H9 (cell line): ENCODE measurements around the gene MEPCE. TPM values are rescaled to one million over a fixed set of nuclear protein-coding genes. Genes with fewer than 3 reads are reported as not detected.

Source experiments
- DNase-seq: peaks from one replicate; pipeline ENCODE4 v3.0.0-alpha.2; 2017
- H2AFZ ChIP-seq: one replicate; pipeline ENCODE4 v1.6.1; 2013; ENCODE audit warnings: mild to moderate bottlenecking, low read length, control low read depth, moderate library complexity
- H2AK5ac ChIP-seq: 2 replicates; pipeline ENCODE4 v1.6.1; 2013; ENCODE audit warnings: low read length, control low read depth, mixed read lengths; ENCODE audit not compliant: insufficient read length
- H2BK120ac ChIP-seq: one replicate; pipeline ENCODE4 v1.6.1; 2013; ENCODE audit warnings: low read depth, mild to moderate bottlenecking, low read length, control low read depth, inconsistent platforms; ENCODE audit not compliant: poor library complexity, severe bottlenecking
- H2BK12ac ChIP-seq: 2 replicates; pipeline ENCODE4 v1.6.1; 2013; ENCODE audit warnings: low read length, control low read depth, mixed read lengths, low read depth; ENCODE audit not compliant: insufficient read length
- H2BK15ac ChIP-seq: 2 replicates; pipeline ENCODE4 v1.6.1; 2013; ENCODE audit warnings: low read depth, low read length, control low read depth
- H2BK20ac ChIP-seq: one replicate; pipeline ENCODE4 v1.6.1; 2013; ENCODE audit warnings: low read depth, mild to moderate bottlenecking, low read length, control low read depth, inconsistent platforms; ENCODE audit not compliant: poor library complexity, severe bottlenecking
- H2BK5ac ChIP-seq: 2 replicates; pipeline ENCODE4 v1.6.1; 2013; ENCODE audit warnings: low read length, control low read depth, mixed read lengths; ENCODE audit not compliant: insufficient read length
- H3K14ac ChIP-seq: 2 replicates; pipeline ENCODE4 v1.6.1; 2013; ENCODE audit warnings: low read length, control low read depth; ENCODE audit not compliant: insufficient read depth
- H3K18ac ChIP-seq: 2 replicates; pipeline ENCODE4 v1.6.1; 2013; ENCODE audit warnings: low read depth, mild to moderate bottlenecking, mixed read lengths, low read length, control low read depth; ENCODE audit not compliant: insufficient read length
- H3K23ac ChIP-seq: 2 replicates; pipeline ENCODE4 v1.6.1; 2013; ENCODE audit warnings: low read length, control low read depth, mixed read lengths, low read depth; ENCODE audit not compliant: insufficient read length
- H3K23me2 ChIP-seq: 2 replicates; pipeline ENCODE4 v1.6.1; 2013; ENCODE audit warnings: low read depth, mild to moderate bottlenecking, mixed read lengths, low read length, control low read depth; ENCODE audit not compliant: insufficient read length, poor library complexity, severe bottlenecking
- H3K27ac ChIP-seq: 2 replicates; pipeline ENCODE4 v1.5.1; 2013; ENCODE audit warnings: low read length, control low read depth, mixed read lengths, low read depth; ENCODE audit not compliant: insufficient read length
- H3K27me3 ChIP-seq: 2 replicates; pipeline ENCODE4 v1.6.1; 2013; ENCODE audit warnings: low read length, control low read depth, inconsistent platforms; ENCODE audit not compliant: insufficient read depth
- H3K4ac ChIP-seq: 2 replicates; pipeline ENCODE4 v1.6.1; 2013; ENCODE audit warnings: low read depth, mild to moderate bottlenecking, control low read depth, inconsistent platforms, low read length, moderate library complexity
- H3K4me1 ChIP-seq: 2 replicates; pipeline ENCODE4 v1.6.1; 2013; ENCODE audit warnings: low read length, control low read depth, inconsistent platforms; ENCODE audit not compliant: insufficient read depth
- H3K4me2 ChIP-seq: 2 replicates; pipeline ENCODE4 v1.6.1; 2013; ENCODE audit warnings: low read length, control low read depth, mixed read lengths; ENCODE audit not compliant: insufficient read length, insufficient read depth
- H3K56ac ChIP-seq: 2 replicates; pipeline ENCODE4 v1.6.1; 2013; ENCODE audit warnings: low read depth, mild to moderate bottlenecking, mixed read lengths, low read length, control low read depth; ENCODE audit not compliant: insufficient read length
- H3K79me1 ChIP-seq: 2 replicates; pipeline ENCODE4 v1.6.1; 2013; ENCODE audit warnings: low read depth, mild to moderate bottlenecking, moderate library complexity, low read length, control low read depth, inconsistent platforms; ENCODE audit not compliant: insufficient read depth, poor library complexity, severe bottlenecking
- H3K79me2 ChIP-seq: 2 replicates; pipeline ENCODE4 v1.6.1; 2013; ENCODE audit warnings: low read length, control low read depth, inconsistent platforms; ENCODE audit not compliant: insufficient read depth
- H3K9ac ChIP-seq: 2 replicates; pipeline ENCODE4 v1.6.1; 2013; ENCODE audit warnings: low read length, control low read depth, mixed read lengths; ENCODE audit not compliant: insufficient read length; ENCODE audit errors: extremely low read depth
- H3K9me3 ChIP-seq: one replicate; pipeline ENCODE4 v1.6.1; 2013; ENCODE audit warnings: low read depth, low read length, inconsistent platforms; ENCODE audit not compliant: control insufficient read depth
- H3T11ph ChIP-seq: one replicate; pipeline ENCODE4 v1.6.1; 2013; ENCODE audit warnings: mild to moderate bottlenecking, low read length, control low read depth, inconsistent platforms
- H4K20me1 ChIP-seq: one replicate; pipeline ENCODE4 v1.6.1; 2013; ENCODE audit not compliant: control insufficient read depth, insufficient read length, insufficient read depth
- H4K5ac ChIP-seq: 2 replicates; pipeline ENCODE4 v1.6.1; 2013; ENCODE audit warnings: low read depth, mild to moderate bottlenecking, mixed read lengths, low read length, control low read depth; ENCODE audit not compliant: insufficient read length
- H4K8ac ChIP-seq: replicated peaks from 2 replicates; pipeline ENCODE4 v1.6.1; 2013; ENCODE audit warnings: low read length, control low read depth, mixed read lengths, low read depth; ENCODE audit not compliant: insufficient read length
- H4K91ac ChIP-seq: 2 replicates; pipeline ENCODE4 v1.6.1; 2013; ENCODE audit warnings: low read depth, mild to moderate bottlenecking, moderate library complexity, mixed read lengths, low read length, control low read depth; ENCODE audit not compliant: insufficient read length
- H3K27ac Mint-ChIP-seq, 3 experiments: 2 replicates in 2 of 3; 3 replicates in 1 of 3; pipeline ENCODE4 v1.8.0; 2020 to 2021; ENCODE audit warnings: mixed read lengths in 3 of 3, mild to moderate bottlenecking in 1 of 3, moderate library complexity in 1 of 3
- H3K27me3 Mint-ChIP-seq: 2 replicates; pipeline ENCODE4 v1.8.0; 2021; ENCODE audit warnings: low read depth, mild to moderate bottlenecking, moderate library complexity, mixed read lengths
- H3K36me3 Mint-ChIP-seq, 3 experiments: 2 replicates in 2 of 3; 3 replicates in 1 of 3; pipeline ENCODE4 v1.8.0; 2020 to 2021; ENCODE audit warnings: low read depth in 3 of 3, mixed read lengths in 3 of 3; ENCODE audit not compliant: insufficient read depth in 1 of 3
- H3K4me1 Mint-ChIP-seq, 2 experiments: 2 replicates each; pipeline ENCODE4 v1.8.0; 2020; ENCODE audit warnings: mixed read lengths in 2 of 2
- H3K4me3 Mint-ChIP-seq, 2 experiments: 2 replicates in 1 of 2; 3 replicates in 1 of 2; pipeline ENCODE4 v1.8.0; 2020 to 2021; ENCODE audit warnings: mild to moderate bottlenecking in 2 of 2, mixed read lengths in 2 of 2, moderate library complexity in 1 of 2
- H3K9me3 Mint-ChIP-seq, 2 experiments: 2 replicates in 1 of 2; 3 replicates in 1 of 2; pipeline ENCODE4 v1.8.0; 2020; ENCODE audit warnings: mild to moderate bottlenecking in 2 of 2, mixed read lengths in 2 of 2, moderate library complexity in 1 of 2
- WGBS: extraction: QIAGEN DNeasy Blood & Tissue Kit; methylation state at CpG from one replicate; pipeline ENCODE4 v1.1.7; 2013; ENCODE audit warnings: missing lambda C conversion rate, low lambda C conversion rate, mixed read lengths; ENCODE audit not compliant: insufficient read length; ENCODE audit errors: extremely low coverage; 5-methylcytosine and 5-hydroxymethylcytosine counted together
- total RNA-seq: library from RNA; stranded (reverse); gene quantifications from 2 replicates; pipeline ENCODE4 v1.2.1, GENCODE V29; 2021
- TF ChIP-seq, protein P1 (sequence below): fragments of 200-600 bp; sonication (generic); conservative IDR thresholded peaks from 3 replicates; pipeline ENCODE4 v1.8.0; 2021; ENCODE audit warnings: antibody characterized with exemption, mild to moderate bottlenecking

Gene MEPCE
- total RNA-seq, 1 experiment from 2014 or later: 68.0 TPM

DNA sequence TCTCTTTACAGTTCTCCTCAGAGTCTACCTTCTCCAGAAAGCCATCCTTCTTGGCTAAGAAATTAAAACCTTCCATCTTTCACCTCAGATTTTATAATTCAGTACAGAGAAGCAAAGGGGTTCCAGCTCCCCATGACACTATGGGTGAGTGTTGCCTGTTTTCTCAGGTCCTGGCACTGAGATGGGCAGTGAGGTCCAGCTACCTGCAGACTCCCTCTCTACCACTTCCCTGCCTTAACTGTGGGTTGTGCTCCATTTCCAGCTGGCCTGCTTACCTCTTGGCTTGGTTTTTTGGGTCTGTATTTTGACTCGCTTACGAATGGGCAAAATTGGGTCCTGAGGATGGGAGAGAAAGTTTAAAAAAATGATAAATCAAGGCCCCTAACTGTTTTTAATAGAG lies 27.4 kb upstream of the MEPCE start:
- Histone ChIP-seq H3K27ac (no peak overlapping the region), H3K9me3 (no peaks in the 10 kb centered on the region), H3K56ac (no peak overlapping the region), H3K4me1 (no peaks in the 10 kb centered on the region), H3K79me1 (no peaks in the 10 kb centered on the region), H4K20me1 (no peaks in the 10 kb centered on the region), H2BK12ac (no peak overlapping the region), H3K23me2 (peaks cover 2% of the 10 kb centered on the region), H3K27me3 (no peaks in the 10 kb centered on the region), H3K4me2 (no peak overlapping the region), H3K9ac (no peak overlapping the region), H3K23ac (no peak overlapping the region), H2AK5ac (no peak overlapping the region), H2BK120ac (no peak overlapping the region), H4K8ac (no peak overlapping the region), H2BK15ac (no peak overlapping the region), H4K5ac (no peak overlapping the region), H3K14ac (no peak overlapping the region), H2AFZ (no peak overlapping the region), H3K79me2 (no peaks in the 10 kb centered on the region), H3K18ac (no peak overlapping the region), H3T11ph (no peak overlapping the region), H4K91ac (no peak overlapping the region), H3K4ac (no peak overlapping the region), H2BK5ac (no peak overlapping the region), H2BK20ac (no peak overlapping the region)
- no peak for DNase-seq
- no peaks in the 10 kb centered on the region for H3K36me3 Mint-ChIP-seq
- H3K9me3 Mint-ChIP-seq: no peaks in the 10 kb centered on the region
- peaks cover 53% of the 10 kb centered on the region for H3K27me3 Mint-ChIP-seq
- no peak overlapping the region for H3K4me3 Mint-ChIP-seq
- TF ChIP-seq, protein P1, sequence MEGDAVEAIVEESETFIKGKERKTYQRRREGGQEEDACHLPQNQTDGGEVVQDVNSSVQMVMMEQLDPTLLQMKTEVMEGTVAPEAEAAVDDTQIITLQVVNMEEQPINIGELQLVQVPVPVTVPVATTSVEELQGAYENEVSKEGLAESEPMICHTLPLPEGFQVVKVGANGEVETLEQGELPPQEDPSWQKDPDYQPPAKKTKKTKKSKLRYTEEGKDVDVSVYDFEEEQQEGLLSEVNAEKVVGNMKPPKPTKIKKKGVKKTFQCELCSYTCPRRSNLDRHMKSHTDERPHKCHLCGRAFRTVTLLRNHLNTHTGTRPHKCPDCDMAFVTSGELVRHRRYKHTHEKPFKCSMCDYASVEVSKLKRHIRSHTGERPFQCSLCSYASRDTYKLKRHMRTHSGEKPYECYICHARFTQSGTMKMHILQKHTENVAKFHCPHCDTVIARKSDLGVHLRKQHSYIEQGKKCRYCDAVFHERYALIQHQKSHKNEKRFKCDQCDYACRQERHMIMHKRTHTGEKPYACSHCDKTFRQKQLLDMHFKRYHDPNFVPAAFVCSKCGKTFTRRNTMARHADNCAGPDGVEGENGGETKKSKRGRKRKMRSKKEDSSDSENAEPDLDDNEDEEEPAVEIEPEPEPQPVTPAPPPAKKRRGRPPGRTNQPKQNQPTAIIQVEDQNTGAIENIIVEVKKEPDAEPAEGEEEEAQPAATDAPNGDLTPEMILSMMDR: no peak
- WGBS: no CpG with 5 or more reads among the region's 2 CpGs
- peaks cover 13 to 26% of the 10 kb centered on the region in 2 experiments; a peak in 3 of 4 replicates for H3K4me1 Mint-ChIP-seq
- H3K27ac Mint-ChIP-seq: no peak overlapping the region
